AML-193 (cell line): Measurements from ENCODE around the gene TMEM132A.
"Not testable (repeated sequence)": the region's sequence is repeated elsewhere in the genome, so short reads cannot be mapped to it uniquely, and the experiment has no call there.

Experiments
- DNase-seq, 2 experiments: peaks; one replicate each; lab custom pipeline; 2025; lab: John Stamatoyannopoulos, UW

TMEM132A gene

DNA sequence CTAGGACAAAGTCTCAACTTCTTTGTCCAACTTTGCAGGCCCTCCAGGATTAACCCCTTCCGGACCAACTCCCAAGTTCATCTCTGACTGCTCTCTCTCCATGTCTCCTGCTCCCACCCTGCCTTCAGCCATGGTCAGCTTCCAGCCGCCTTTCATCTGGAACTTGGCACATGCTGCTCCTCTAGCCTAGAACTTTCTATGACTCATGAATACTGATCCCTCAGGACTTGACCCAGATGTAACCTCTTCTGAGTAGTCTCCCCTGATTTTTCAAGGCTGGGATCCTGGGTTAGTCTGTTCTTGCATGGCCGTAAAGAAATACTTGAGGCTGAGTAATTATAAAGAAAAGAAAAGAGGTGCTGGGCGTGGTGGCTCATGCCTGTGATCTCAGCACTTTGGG lies 32.9 kb downstream of the TMEM132A start:
- no peak for DNase-seq

DNA sequence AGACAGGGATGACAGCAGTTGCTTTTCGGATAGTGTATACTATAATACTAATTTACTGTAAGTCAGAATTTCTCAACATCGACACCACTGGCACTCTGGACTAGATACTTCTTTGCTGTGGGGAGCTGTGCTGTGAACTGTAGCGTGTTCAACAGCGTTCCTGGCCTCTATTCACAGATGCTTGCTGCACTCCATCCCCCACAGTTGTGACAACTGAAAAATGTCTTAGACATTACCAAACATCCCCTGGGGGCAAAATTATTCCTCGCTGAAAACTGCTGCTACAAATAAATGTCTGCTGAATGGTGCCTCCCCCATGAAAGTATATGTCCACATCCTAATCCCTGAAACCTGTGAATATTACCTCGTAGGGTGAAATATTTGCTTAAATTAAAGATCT lies 35.2 kb downstream of the TMEM132A start:
- no peak for DNase-seq

DNA sequence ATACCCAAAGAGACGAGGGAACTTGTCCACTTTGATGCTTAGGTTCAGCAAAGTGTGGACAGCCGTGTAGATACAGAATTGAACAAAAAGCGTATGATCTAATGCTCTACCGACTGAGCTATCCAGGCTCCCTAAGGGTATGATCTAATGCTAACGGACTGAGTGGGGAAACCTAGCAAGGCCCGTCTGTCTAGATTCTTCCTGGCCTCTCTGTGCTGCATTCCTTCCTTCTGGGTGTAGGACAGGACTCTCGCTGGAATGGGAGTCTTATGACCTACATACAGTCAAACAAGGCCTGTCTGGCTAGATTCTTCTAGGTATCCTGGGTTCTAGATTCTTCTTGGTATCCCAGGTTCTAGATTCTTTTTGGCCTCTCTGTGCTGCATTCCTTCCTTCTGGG lies 36.1 kb downstream of the TMEM132A start:
- DNase-seq = no peak

DNA sequence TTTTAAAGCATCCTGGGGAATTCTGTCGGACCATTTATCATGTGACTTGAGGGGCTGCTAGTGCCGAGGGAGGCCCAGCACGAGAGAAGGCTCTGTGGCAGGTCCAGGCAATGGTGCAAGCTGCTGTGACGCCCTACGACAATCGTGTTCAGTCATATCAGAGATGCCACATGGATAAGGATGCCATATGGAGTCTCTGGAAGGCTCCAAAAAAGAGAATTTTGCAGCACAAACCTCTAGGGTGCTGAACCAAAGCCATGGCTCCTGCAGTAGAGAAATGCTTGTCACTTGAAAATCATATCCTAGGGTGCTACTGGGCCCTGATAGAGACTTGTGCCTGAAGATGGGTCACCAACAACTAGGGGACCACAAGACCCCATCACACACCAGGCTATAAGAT lies 40.5 kb downstream of the TMEM132A start:
- no peak for DNase-seq

DNA sequence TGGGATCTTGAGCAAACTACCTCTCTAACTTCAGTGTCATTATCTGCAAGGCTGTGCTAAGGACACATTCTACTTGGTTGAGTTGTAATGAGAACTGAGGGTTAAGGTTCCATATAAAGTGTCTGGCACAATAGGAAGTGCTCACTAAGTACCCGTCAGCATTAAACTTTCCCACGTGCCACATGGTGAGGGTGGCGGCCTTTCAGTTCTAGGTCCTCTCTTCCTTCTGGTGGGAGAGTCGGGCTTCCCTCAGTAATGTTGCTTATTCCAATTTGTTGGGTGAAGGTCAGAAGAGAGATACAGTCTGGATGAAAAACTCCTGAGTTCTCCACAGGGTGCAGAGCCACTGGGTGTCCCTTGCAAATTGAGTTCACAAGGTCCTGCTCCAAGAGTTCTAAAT lies 42.6 kb downstream of the TMEM132A start:
- no peak for DNase-seq

DNA sequence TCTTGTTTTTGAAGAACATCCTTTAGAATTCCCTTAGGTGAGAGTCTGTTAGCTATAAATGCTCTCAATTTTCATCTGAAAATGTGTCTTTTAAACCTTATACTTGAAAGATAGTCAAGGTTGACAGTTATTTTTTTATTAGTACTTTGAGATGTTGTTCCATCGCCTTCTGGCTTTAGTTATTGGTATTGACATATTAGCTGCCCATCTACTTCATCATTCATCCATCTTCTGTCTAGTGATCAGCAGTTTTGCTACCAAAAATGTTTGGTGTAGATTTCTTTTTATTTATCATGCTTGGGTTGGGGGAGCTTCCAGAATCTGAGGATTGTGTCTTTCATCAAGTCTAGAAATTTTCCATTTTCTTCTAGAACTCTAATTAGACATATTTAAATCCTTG lies 44.0 kb downstream of the TMEM132A start:
- no peak for DNase-seq

DNA sequence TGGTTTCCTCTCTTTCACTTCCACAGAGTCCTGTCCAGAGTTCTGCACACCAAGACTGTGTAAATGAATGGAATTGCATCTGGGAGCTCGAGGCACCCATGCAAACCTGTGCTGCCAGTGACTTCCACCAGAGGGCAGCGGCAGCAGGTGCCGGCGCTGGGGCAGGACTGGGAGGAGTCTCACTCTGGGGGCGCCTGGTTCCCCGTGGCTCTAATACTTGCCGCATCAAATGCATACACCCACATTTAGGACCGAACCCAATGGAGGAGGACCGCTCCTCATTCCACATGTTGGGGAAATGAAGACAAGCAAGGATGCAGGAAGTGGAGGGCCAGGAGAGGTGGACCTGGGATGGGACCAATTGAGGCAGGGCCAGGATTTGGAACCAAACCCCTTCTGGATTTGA lies 46.1 kb downstream of the TMEM132A start:
- peak; percentile 25 to 43 for DNase-seq

DNA sequence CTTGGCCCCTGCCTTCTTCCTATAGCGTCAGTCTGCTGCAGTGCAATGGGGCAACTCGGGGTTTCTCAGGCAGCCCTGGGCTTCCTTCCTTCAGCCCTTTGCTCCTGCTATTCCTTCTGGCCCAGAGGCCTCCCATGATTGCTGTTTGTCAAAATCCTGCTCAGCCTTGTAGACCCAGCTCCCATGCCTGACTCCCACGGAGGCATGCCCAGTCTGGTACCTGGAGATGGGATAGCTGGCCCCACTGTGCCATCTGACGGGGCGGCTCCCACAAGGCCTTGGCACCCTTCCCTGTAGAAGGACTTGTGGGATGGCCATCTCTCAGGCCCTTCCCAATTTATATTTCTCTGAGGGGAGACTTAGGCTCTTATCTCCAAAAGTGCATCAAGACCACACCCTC lies 46.6 kb downstream of the TMEM132A start:
- no peak for DNase-seq

DNA sequence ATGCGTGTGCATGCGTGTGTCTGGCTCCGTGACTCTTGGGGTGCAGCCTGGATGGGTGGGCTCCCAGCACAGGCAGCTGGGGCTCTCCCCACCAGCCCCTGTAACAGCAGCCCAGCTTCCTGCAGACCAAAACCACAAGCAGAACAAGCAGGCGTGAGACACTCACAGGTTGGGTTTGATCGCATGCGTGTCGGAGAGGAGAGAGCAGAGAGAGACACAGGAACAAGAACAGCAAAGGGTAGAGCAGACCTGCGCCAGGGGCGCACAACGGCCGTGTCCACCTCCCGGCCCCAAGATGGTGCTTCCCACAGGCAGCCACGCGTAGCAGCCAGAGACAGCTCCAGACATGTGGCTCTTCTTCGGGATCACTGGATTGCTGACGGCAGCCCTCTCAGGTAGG lies 47.3 kb downstream of the TMEM132A start, which contains the start of gene CD6:
TSS of gene CD6 (plus strand) at position 161 of the 400 bp plus-strand sequence. CDS start at position 347, 186 bp downstream.
- no peak for DNase-seq

DNA sequence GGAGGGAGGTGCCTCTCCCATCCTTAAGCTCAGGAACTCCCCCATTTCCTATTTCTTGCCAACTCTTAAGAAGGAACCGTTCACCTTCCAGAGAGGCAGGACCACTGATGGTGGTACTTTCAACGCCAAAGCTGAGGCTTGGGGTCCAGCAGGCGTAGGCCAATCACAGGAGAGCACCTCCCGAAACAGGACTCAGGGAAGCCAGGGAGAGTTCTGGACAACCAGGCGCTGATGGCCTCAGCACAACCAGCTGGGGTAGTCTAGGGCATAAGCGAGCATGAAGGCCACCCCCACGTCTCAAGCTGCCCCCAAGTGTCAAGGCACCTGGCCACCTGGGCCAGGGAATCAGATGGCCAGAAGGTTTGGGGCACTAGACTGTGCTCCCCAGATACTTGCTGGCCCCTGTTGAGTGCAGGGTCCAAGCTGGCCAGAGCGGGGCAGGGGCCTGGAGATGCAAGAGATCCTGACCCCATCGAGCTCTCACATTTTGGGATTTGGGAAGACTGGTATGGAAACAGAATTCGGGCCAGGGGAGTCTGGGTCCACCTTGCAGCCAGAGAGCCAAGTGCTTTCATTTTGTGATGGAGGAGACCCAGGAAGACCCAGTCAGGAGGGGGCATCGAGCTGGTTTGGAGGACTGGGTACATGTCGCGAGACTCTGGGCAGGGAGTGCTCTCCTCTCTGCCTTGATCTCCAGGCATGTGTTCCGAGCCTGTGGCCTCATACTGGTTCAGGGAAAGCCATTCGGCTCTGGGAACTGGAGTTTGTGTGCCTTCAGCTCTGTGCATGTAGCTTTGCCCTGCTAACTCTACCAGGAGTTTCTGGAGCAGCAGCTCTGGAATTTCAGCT lies 48.1 kb downstream of the TMEM132A start:
- no peak for DNase-seq

DNA sequence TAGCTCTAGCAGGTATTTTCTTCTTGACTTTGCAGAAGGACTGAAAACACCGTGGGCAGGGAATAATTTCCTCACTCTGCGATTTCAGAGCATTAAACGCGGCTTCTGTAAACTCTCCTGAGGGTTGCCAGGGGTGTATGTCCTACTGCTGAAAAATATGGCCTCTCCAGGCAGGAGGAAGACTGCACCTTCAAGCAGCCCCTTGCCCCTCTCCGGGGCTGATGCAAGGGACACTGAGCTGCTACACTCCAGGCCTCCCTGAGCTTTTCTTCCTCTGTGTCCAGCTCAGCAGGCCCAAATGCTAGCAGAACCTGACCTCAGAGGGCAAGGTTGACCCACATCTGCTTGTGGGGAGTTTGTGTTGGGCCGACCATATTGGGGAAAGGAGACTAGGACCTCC lies 49.4 kb downstream of the TMEM132A start:
- DNase-seq = no peak

DNA sequence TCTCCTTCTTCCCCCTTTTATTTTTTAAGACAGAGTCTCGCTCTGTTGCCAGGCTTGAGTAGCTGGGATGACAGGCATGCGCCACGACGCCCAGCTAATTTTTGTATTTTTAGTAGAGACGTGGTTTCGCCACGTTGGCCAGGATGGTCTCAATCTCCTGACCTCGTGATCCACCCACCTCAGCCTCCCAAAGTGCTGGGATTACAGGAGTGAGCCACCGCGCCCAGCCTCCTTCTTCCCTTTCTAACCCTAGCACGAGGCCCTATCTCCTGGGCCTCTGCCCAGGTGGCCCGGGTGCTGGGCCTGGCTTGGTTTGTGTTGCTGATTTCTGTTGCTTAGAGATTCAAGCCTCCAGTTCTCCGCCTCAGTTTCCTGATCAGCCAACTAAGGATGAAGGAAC lies 50.1 kb downstream of the TMEM132A start:
- DNase-seq = not testable (repeated sequence)

DNA sequence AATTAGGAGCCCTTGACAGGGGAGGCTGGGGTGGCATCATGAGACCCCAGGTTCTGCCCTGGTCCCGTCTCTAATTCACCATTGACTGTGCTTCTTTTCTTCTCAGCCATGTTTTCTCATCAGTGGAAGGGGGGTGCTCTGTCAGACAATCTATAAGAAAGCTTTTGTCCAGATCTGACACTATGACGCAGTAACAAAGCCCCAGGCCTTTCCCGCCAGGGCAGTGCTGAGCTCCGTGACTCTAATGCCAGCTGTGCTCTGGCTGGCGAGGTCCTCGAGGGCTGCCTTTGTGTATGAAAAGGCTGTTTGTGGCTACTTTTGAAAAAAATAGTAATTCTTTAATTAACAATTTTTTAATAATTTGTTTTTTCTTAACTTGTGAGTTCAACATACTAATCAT lies 50.5 kb downstream of the TMEM132A start:
- no peak for DNase-seq

DNA sequence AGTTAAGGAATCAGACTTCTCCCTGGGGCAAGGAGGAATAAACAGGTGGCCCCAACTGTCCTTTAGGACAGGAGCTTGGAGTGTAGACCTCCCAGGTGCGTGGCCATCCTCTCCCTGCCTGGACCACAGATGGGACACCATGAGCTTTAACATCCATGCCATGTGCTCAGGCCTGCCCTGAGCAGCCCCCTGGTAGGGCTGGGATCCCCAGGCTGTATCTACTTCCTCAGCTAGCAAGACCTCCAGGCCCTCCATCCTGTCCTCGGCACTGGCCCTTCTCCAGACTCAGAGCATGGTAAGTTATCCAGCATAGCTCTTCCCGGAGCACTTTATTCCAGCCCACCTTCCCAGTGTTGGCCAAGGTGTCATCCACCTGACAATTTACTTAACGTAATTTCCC lies 53.0 kb downstream of the TMEM132A start:
- DNase-seq = no peak

DNA sequence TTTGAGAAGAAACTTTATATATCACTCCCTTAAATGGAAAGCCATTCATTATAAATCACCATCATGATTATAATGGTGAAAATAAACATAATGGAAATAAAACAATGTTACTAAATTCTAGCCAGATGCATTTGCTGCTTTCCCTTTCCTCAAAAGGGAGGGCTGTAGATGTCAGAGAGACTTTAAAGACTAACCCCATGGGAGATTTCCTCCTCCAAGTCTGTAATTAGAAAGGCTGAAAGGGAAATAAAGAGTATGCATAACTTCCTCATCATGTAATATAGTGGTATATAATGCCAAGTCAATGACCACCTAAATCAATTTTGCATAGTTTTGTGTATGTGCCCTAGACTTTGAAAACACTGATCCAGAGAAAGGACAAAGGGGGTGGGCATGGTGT lies 53.6 kb downstream of the TMEM132A start:
- DNase-seq = no peak

DNA sequence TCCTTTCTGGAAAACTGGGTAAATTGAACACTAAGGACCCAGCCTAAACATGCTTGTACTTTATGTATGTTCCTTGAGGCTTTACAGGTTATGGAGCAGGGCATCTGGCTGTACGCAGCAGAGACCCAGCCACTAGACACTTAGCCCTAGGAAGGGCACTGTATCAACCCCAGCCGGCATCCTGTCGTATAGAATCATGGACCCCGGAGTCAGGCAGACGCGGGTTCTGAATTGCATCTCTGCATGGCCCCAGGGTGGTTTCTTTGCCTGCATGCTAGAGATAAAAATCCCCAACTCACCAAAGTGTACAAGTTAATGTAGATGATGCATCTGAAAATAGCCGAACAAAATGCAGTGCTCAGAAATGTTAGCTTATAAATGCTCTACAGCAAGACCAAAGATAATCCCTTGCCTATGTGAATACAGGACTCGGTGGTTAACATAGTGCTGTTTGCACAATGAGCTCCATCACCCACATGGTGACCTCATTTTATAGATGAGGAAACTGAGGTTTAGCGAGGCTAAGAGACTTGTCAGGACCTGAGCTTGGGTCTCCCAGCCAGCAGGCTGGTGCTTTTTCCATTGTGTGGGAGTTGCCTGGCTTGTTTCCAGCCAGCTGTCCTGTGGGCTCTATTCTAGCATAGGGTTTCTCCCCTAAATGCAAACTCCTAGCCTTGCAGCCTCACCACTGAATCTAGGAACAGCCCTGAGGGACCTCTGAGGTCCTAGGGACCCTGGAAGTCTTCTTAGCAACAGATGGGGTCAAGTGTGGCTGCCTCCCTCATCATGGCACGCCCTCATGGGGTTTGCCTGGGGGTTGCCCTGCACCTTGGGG lies 54.5 kb downstream of the TMEM132A start:
- no peak for DNase-seq

DNA sequence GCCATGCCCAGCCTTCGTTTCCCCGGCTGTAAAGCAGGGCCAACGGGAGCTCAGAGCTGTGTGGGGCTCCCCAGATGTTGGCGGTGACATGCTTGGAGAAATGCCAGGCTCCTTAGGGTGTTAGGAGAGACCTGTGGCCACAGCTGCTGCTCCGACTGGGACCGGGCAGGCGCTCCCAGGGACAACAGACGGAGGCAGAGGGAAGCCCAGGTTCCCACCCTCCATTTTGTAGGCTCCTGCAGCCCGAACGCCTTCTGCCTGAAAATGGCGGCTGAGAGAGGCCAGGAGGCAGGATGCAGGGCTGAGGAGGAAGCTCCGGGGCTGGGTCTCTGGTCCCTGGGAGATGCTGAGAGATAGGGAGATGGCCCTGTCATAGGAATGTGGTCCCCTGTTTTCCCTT lies 57.3 kb downstream of the TMEM132A start:
- DNase-seq = no peak

DNA sequence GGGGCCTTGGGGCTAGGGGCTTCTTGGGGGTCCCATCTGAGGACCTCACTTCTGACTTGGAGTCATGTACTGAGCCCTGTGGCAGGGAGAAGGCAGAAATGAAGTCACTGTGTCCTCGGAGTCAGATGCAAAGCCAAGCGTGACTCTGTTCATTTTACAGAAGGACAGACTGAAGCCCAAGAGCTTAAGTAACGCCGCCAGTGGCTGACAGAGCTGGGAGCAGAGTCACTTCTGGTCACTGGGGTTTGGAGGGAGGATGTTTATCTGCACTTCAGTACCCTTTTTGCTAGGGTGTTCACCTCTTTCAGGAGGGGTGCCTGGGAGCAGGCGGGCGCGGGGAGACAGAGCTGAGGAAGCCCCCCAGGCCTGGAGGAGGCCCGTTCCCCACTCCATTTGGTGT lies 57.9 kb downstream of the TMEM132A start:
- DNase-seq = no peak

DNA sequence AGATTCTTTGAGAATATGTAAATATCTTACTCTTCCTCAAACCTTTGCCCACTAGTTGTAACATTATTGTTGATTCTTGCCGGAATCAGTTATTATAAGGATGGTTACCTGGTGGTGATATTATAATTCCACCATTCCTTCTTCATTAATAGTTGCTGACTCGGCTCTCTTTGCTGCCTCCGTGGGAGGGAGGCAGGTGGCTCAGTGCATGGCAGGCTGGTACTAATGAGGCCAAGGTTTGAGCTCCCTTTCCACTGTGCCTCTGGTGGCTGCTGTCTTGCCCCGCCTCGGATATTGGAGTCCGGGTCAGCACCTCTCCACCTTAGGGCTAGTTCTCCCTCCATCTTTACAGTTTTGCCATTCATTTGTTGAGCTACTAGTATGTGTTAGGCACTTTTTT lies 59.9 kb downstream of the TMEM132A start:
- no peak for DNase-seq

DNA sequence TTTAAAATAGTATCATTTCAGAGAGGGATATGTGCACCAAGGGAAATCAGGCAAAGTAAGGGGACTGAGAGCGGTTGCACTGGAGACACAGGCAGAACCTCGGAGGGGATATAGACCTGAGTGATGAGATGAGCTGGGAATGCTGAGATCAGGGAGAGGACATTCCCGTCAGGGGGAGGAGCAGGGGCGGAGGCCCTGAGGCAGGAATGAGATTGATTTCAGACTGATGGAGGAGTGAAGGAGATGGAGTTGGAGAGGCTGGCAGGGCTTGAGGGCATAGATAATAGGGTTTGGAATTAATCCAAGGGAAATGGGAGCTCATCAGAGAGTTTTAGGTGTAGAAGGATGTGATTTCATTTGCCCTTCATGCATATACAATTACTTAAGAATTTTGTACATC lies 60.4 kb downstream of the TMEM132A start:
- DNase-seq = no peak

DNA sequence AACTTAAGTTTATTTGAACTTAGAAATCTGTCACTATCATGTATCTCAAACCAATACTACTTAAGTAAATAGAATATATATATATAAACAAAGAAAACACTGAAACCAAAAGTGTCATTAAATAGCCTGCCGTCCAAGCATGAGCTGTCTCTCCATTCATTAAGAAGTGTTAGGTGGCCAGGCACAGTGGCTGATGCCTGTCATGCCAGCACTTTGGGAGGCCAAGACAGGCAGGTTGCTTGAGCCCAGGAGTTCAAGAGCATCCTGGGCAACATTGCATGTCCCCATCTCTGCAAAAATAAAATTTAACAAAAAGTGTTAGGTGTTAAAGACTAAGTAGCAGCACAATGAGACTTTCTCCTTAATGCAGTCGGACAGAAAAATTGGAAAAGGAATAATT lies 61.2 kb downstream of the TMEM132A start:
- no peak for DNase-seq

DNA sequence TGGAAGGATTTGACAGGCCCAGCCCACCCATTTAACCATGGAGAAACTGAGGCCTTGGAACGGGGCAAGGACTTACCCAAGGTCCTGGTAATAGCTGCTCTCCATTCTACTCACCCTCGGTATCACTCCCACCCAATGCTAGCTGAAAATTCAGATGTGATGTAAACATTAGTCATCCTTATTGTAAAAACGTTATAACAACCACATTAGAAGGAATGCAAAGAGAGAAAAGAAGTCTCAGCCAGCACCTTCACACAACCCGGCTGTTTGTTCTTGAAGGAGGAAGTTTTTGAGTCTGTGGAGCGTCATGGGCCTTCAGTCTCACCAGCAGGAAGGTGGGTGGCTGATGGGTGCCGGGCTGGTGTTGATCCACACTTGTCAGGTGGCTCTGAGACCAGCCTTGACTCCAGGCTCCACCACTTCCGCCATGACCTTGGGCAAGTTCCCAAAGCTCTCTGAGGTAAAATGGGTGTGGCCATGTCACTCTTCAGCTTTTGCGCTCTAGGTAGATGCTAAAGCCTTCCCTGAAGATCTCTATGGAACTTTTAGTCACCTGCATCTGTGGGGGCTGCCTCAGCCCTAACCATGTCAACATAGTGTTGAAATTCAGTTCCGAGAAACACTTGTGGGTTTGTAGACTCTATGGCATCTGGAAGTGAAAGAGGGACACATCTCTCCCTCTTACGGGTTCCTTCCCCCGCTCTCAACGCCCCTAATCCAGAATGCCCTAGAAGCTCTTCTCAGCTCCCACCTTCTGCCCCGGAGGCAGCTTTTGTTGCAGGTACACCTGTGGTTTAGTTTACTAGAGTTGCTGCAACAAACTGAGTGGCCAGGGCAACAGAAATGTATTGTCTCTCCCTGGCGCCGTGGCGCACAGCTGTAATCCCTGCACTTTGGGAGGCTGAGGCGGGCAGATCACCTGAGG lies 62.0 kb downstream of the TMEM132A start:
- DNase-seq = no peak
